Astrocyte of the cerebellum (primary cell): ENCODE results near the gene ZNF385A.

Source experiments
- DNase-seq: peaks from one replicate; pipeline ENCODE4 v3.0.0-alpha.2; 2011; ENCODE audit warnings: low read depth
- H3K4me3 ChIP-seq: 2 replicates; pipeline ENCODE4 v1.5.1; 2011; ENCODE audit warnings: mild to moderate bottlenecking, low read depth, low read length, moderate library complexity
- CTCF ChIP-seq: IDR thresholded peaks from 2 replicates; pipeline ENCODE4 v1.5.1; 2012; ENCODE audit warnings: low read length, low read depth, moderate library complexity, mild to moderate bottlenecking; ENCODE audit errors: missing control alignments
- in situ Hi-C: cut with HindIII; loops from 2 replicates; pipeline ENCODE4 v1.10.0; 2017; ENCODE audit warnings: low sequenced_read_pairs

The ZNF385A gene

GRCh38 chr12:54340846-54341245 lies 43.7 kb downstream of the ZNF385A start:
- no peak overlapping the region for H3K4me3 ChIP-seq
- DNase-seq = no peak
- TF ChIP-seq CTCF = no peak
- in situ Hi-C loops = no loop called here

- H3K4me3 ChIP-seq = no peak overlapping the region
- peak; percentile 77 for DNase-seq
- TF ChIP-seq CTCF = no peak
- in situ Hi-C loops = no loop called here
These were observed 45.7 kb downstream of the ZNF385A start for GRCh38 chr12:54338698-54339296.

- DNase-seq = no peak
- in situ Hi-C loops = no loop called here
- TF ChIP-seq CTCF = no peak
- no peak overlapping the region for H3K4me3 ChIP-seq
These were observed 46.5 kb downstream of the ZNF385A start for GRCh38 chr12:54337854-54338650.

- TF ChIP-seq CTCF = peak; percentile 26
- DNase-seq = no peak
- in situ Hi-C loops = no loop called here
- H3K4me3 ChIP-seq = no peak overlapping the region
These were observed 47.2 kb downstream of the ZNF385A start for GRCh38 chr12:54337280-54337842.

GRCh38 chr12:54333420-54334034 lies 51.0 kb downstream of the ZNF385A start:
- DNase-seq = no peak
- TF ChIP-seq CTCF = no peak
- no peak overlapping the region for H3K4me3 ChIP-seq
- in situ Hi-C loops = no loop called here

- in situ Hi-C loops = no loop called here
- no peak for DNase-seq
- no peak for TF ChIP-seq CTCF
- no peak overlapping the region for H3K4me3 ChIP-seq
These were observed 53.1 kb downstream of the ZNF385A start for GRCh38 chr12:54331461-54331860.
